NCI-H2029 treated with DMSO at 0.1 percent for 48 hours (cell line): ENCODE results near the gene EVI5.
"Not testable (repeated sequence)": the region's sequence is repeated elsewhere in the genome, so short reads cannot be mapped to it uniquely, and the experiment has no call there.

ENCODE experiments used
- DNase-seq: peaks from one replicate; lab custom pipeline; 2025; lab: John Stamatoyannopoulos, UW

EVI5 gene

GRCh38 chr1:92690212-92690906 is 94.5 kb downstream of the EVI5 start:
- DNase-seq: no peak

DNA sequence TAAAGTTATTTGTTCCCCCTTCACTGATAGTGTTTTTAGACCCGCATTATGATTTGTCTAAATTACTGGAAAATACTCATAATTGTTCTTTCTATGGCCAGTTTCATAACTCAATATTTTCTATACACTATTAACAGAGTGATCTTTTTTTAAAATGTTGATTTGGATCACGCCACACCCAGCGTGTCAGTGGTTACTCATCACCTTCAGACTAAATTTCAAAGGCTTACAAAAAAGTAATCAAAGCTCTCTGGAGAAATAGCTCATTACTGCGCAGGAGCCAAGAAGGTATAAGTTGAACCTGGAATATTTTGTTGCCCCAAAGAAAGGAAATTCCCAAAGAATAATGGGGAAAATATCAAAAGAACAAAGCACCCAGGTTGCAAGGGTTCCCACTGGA is 104.9 kb downstream of the EVI5 start:
- DNase-seq: no peak

DNA sequence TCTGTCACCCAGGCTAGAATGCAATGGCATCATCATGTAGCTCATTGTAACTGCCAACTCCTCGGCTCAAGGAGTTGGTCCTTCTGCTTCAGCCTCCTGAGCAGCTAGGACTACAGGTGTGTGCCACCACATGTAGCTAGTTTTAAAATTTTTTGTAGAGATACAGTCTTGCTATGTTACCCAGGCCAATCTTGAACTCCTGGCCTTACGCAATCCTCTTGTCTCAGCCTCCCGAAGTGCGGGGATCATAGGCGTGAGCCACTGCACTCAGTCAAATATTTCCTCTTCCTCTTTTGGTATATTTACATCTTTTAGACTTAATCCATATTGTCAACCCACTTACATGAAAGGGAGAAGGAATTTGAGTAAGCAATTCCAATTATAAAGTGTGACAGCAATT is 121.1 kb downstream of the EVI5 start:
- DNase-seq: no peak

GRCh38 chr1:92662048-92662447 is 122.9 kb downstream of the EVI5 start:
- DNase-seq: no peak

GRCh38 chr1:92657701-92658100 is 127.2 kb downstream of the EVI5 start:
- DNase-seq: no peak

- no peak for DNase-seq
Measured at GRCh38 chr1:92655197-92655801, 129.6 kb downstream of the EVI5 start.

- peak; percentile 38 for DNase-seq
Measured at GRCh38 chr1:92653605-92654381, 131.1 kb downstream of the EVI5 start.

- DNase-seq: not testable (repeated sequence)
Measured at GRCh38 chr1:92640686-92641085, 144.2 kb downstream of the EVI5 start.

- DNase-seq: no peak
Measured at GRCh38 chr1:92638498-92638897, 146.4 kb downstream of the EVI5 start.

- not testable (repeated sequence) for DNase-seq
Measured at GRCh38 chr1:92635203-92635602, 149.7 kb downstream of the EVI5 start.

- DNase-seq: peak; percentile 3
Measured at GRCh38 chr1:92623187-92623778, 161.6 kb downstream of the EVI5 start.

DNA sequence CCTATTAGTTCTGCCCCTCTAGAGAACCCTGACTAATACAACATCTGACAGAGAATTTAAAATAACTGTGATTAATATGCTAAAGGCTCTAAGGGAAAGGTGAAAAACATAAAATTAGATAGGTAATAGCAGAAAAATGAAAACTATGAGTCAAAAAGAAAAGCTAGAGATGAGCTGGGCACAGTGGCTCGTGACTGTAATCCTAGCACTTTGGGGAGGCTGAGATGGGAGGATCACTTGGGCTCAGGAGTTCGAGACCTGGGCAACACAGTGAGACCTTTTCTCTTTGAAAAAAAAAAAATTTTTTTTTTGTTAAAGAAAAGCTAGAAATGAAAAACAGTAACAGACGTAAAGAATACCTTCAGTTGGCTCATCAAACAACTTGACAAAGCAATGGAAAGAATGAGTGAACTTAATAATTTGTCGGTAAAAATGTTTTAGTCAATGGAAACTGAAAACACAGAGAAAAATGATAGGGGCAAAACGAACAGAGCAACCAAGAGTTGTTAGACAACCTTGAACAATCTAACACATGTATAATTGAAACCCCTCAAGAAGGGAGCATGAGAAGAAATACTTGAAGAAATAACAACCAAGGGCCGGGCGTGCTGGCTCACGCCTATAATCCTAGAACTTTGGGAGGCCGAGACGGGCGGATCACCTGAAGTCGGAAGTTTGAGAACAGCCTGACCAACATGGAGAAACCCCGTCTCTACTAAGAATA is 165.3 kb downstream of the EVI5 start:
- no peak for DNase-seq

- no peak for DNase-seq
Measured at GRCh38 chr1:92601044-92601443, 183.9 kb downstream of the EVI5 start.

GRCh38 chr1:92599184-92599583 is 185.7 kb downstream of the EVI5 start:
- DNase-seq: no peak

DNA sequence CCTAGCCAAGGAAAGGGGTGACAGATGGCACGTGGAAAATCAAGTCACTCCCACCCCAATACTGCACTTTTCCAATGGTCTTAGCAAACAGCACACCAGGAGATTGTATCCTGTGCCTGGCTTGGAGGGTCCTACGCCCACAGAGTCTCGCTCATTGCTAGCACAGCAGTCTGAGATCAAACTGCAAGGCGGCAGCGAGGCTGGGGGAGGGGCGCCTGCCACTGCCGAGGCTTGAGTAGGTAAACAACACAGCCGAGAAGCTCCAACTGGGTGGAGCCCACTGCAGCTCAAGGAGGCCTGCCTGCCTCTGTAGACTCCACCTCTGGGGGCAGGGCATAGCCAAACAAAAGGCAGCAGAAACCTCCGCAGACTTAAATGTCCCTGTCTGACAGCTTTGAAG is 195.5 kb downstream of the EVI5 start:
- DNase-seq: not testable (repeated sequence)

- no peak for DNase-seq
Measured at GRCh38 chr1:92587445-92587844, 197.5 kb downstream of the EVI5 start.

- no peak for DNase-seq
Measured at GRCh38 chr1:92585831-92586230, 199.1 kb downstream of the EVI5 start.

DNA sequence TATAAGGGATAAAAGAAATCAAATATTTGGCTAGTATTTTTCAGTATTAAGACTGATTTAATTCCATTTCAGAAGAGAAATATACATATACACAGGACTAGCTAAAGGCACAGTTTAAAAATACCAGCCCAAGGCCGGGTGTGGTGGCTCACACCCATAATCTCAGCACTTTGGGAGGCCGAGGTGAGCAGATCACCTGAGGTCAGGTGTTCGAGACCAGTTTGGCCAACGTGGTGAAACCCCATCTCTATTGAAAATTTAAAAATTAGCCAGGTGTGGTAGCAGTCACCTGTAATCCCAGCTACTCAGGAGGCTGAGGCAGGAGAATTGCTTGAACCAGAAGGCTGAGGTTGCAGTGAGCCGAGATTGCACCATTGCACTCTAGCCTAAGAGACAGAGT is 200.1 kb downstream of the EVI5 start:
- not testable (repeated sequence) for DNase-seq

GRCh38 chr1:92583821-92584760 is 200.8 kb downstream of the EVI5 start:
- DNase-seq: no peak

DNA sequence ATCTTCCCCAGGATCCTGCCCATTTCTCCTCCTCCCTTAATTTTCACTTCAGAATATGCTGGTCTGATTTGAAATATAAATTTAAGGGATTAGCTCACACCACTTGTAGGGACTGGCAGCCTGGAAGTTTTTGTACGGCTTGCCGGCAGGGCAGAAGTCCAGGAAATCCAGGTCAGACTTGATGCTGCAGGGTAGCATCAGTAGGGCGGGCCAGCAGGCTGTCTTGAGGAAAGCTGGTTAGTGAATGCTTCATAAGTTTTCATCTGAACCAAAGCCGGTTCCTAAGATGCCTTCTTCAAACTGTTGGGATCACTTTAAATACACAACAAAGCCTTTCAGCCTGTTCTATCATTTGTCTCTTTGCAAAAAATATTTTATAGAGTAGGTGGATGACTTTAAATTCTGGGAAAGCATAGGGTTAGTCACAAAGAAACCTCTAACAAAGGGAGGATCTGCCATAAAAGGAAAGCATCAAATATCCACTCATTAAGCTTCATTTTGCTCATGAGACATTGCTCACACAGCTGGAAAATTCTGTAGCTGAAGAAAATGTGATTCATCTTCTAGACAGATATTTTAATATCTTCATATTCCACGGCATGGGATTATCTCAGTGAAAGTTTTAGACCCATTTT is 207.5 kb downstream of the EVI5 start:
- no peak for DNase-seq
